Endodermal cell (in vitro differentiated cells): ENCODE results near the gene CPNE5. TPM values are rescaled to one million over a fixed set of nuclear protein-coding genes. Genes with fewer than 3 reads are reported as not detected.
A peak's percentile ranks its signal among the peaks of the same experiment; 100 is the strongest.

ENCODE experiments used
- DNase-seq: peaks from one replicate; pipeline ENCODE4 v3.0.0-alpha.2; 2017
- H3K27ac ChIP-seq: 2 replicates; pipeline ENCODE4 v1.5.1; 2013; ENCODE audit warnings: mild to moderate bottlenecking, low read depth, low read length, moderate library complexity
- H3K27me3 ChIP-seq: 2 replicates; pipeline ENCODE4 v1.6.1; 2013; ENCODE audit warnings: mild to moderate bottlenecking, low read length, moderate library complexity; ENCODE audit not compliant: insufficient read depth, control insufficient read depth, poor library complexity, severe bottlenecking
- H3K36me3 ChIP-seq: 2 replicates; pipeline ENCODE4 v1.7.0; 2013; ENCODE audit warnings: mild to moderate bottlenecking, low read length, moderate library complexity; ENCODE audit not compliant: control insufficient read depth, insufficient read depth
- H3K4me1 ChIP-seq: one replicate; pipeline ENCODE4 v1.7.0; 2013; ENCODE audit warnings: low read length; ENCODE audit not compliant: control insufficient read depth, insufficient read depth
- H3K4me3 ChIP-seq: 2 replicates; pipeline ENCODE4 v1.5.1; 2013; ENCODE audit warnings: mild to moderate bottlenecking, low read length, moderate library complexity
- H3K9ac ChIP-seq: 2 replicates; pipeline ENCODE4 v1.6.1; 2013; ENCODE audit warnings: mild to moderate bottlenecking, low read length, moderate library complexity; ENCODE audit not compliant: poor library complexity, severe bottlenecking; ENCODE audit errors: extremely low read depth
- H3K9me3 ChIP-seq: 2 replicates; pipeline ENCODE4 v1.6.1; 2013; ENCODE audit warnings: mild to moderate bottlenecking, low read length, moderate library complexity; ENCODE audit not compliant: control insufficient read depth
- H3K27ac Mint-ChIP-seq: 2 replicates; pipeline ENCODE4 v1.8.0; 2020; ENCODE audit warnings: mixed read lengths
- H3K27me3 Mint-ChIP-seq: 2 replicates; pipeline ENCODE4 v1.8.0; 2021; ENCODE audit warnings: mild to moderate bottlenecking, mixed read lengths; ENCODE audit not compliant: insufficient read depth
- H3K36me3 Mint-ChIP-seq: 2 replicates; pipeline ENCODE4 v1.8.0; 2020; ENCODE audit warnings: low read depth, mixed read lengths
- H3K4me1 Mint-ChIP-seq: 2 replicates; pipeline ENCODE4 v1.8.0; 2020; ENCODE audit warnings: mixed read lengths
- H3K4me3 Mint-ChIP-seq: 2 replicates; pipeline ENCODE4 v1.8.0; 2020; ENCODE audit warnings: mild to moderate bottlenecking, moderate library complexity, mixed read lengths
- H3K9me3 Mint-ChIP-seq: 2 replicates; pipeline ENCODE4 v1.8.0; 2020; ENCODE audit warnings: mild to moderate bottlenecking, mixed read lengths
- CTCF ChIP-seq: fragments of 200-600 bp; sonication (generic); conservative IDR thresholded peaks from 2 replicates; pipeline ENCODE4 v1.5.0; 2021; ENCODE audit warnings: antibody characterized with exemption, mild to moderate bottlenecking
- WGBS, 2 experiments: methylation state at CpG; one replicate each; pipeline versions ENCODE4 v1.1.5 to v1.1.7; 2013; ENCODE audit warnings: missing lambda C conversion rate in 2 of 2, mixed read lengths in 1 of 2; ENCODE audit not compliant: insufficient coverage in 1 of 2, insufficient read length in 1 of 2; 5-methylcytosine and 5-hydroxymethylcytosine counted together
- total RNA-seq, 2 donors: library from RNA; stranded (reverse); fragmentation: NEBNext Ultra II Directional in 1 of 2; extraction: Animal tissue kit (Norgen Biotek cat#: 25700) in 1 of 2; gene quantifications; 2 replicates in 1 of 2; 3 replicates in 1 of 2; pipeline ENCODE4 v1.2.1, GENCODE V29; 2021

Gene CPNE5
- total RNA-seq, 2 donors from 2014 or later: 0.26 to 0.42 TPM

GRCh38 chr6:36777801-36778200 lies 61.4 kb downstream of the CPNE5 start:
- DNase-seq: no peak
- Mint-ChIP-seq H3K27me3 (peaks cover 10% of the 10 kb centered on the region), H3K4me1 (peaks cover 20% of the 10 kb centered on the region), H3K9me3 (no peaks in the 10 kb centered on the region), H3K4me3 (peak overlapping the region; percentile 33), H3K27ac (peak overlapping the region; percentile 23), H3K36me3 (no peaks in the 10 kb centered on the region)
- Histone ChIP-seq H3K4me1 (no peaks in the 10 kb centered on the region), H3K27ac (peak overlapping the region; percentile 32), H3K9me3 (no peaks in the 10 kb centered on the region), H3K9ac (no peak overlapping the region), H3K36me3 (no peaks in the 10 kb centered on the region), H3K4me3 (no peak overlapping the region), H3K27me3 (no peaks in the 10 kb centered on the region)
- WGBS, 2 experiments: 34 to 52% methylated on average over 3 to 5 of the region's 5 CpGs
- no peak for TF ChIP-seq CTCF

DNA sequence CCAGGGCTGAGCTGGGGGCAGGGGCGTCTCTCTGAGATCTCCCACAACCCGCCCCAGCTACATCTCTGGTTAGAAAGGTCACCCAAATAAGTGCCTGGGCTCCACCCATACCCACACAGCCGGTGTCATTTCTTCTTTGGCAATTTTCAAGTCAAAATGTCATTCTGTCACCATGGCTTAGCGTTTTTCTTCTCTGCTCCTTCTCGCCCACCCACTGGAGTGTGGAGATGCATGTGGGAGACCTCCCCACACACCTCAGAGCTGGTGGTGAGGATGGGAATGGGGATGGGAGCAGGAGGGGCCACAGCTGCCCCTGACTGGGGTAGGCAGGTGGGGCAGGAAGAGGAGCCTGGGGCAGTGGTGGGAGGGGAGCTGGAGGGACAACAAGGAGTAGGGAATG lies 63.1 kb downstream of the CPNE5 start:
- Mint-ChIP-seq H3K4me3 (no peak overlapping the region), H3K4me1 (peaks cover 28% of the 10 kb centered on the region), H3K9me3 (no peaks in the 10 kb centered on the region), H3K36me3 (no peaks in the 10 kb centered on the region), H3K27me3 (peaks cover 10% of the 10 kb centered on the region), H3K27ac (no peak overlapping the region)
- H3K4me1 ChIP-seq: no peaks in the 10 kb centered on the region
- no peaks in the 10 kb centered on the region for H3K27me3 ChIP-seq
- H3K9ac ChIP-seq: no peak overlapping the region
- WGBS, 2 experiments: 90 to 91% methylated on average over 2 to 5 of the region's 5 CpGs
- H3K27ac ChIP-seq: no peak overlapping the region
- TF ChIP-seq CTCF: no peak
- no peaks in the 10 kb centered on the region for H3K9me3 ChIP-seq
- no peak overlapping the region for H3K4me3 ChIP-seq
- no peaks in the 10 kb centered on the region for H3K36me3 ChIP-seq
- no peak for DNase-seq

DNA sequence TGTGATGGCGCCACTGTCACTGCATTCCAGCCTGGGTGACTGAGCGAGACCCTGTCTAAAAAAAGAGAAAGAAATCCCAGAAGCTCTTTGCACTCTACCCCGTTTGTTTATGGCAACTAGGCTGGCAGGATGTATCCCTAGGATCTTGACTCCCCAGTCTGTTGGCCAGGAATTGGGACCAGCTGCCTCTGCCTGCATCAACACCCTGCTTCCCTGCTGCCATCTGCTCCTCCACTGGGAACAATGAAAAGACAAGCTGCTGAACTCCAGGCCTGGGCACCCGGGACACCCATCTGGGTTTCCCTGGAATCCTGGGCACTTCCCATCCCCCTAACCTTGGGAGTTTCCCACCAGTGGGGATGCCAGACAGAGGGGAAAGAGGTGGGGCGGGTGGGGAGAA lies 64.9 kb downstream of the CPNE5 start:
- Histone ChIP-seq H3K36me3 (no peaks in the 10 kb centered on the region), H3K27ac (no peak overlapping the region), H3K27me3 (no peaks in the 10 kb centered on the region), H3K9me3 (no peaks in the 10 kb centered on the region), H3K4me3 (no peak overlapping the region), H3K9ac (no peak overlapping the region), H3K4me1 (peaks cover 5% of the 10 kb centered on the region)
- peak; percentile 69 for DNase-seq
- Mint-ChIP-seq H3K36me3 (no peaks in the 10 kb centered on the region), H3K27me3 (peaks cover 10% of the 10 kb centered on the region), H3K9me3 (no peaks in the 10 kb centered on the region), H3K27ac (no peak overlapping the region), H3K4me3 (no peak overlapping the region), H3K4me1 (peaks cover 28% of the 10 kb centered on the region)
- 79 to 87% methylated on average over 3 to 5 of the region's 5 CpGs for WGBS, 2 experiments
- no peak for TF ChIP-seq CTCF
